ENCODE results near the gene PKD1.

The PKD1 gene

GRCh38 chr16:2161911-2162310 lies 26.2 kb upstream of the PKD1 start:
- TF ChIP-seq GATA3 (IDR thresholded peaks at IDR 0.05; ENCODE audit: low read depth, low read length): no peak
- no peak for TF ChIP-seq GATA2 (IDR thresholded peaks at IDR 0.05; ENCODE audit: low read depth, low read length)

DNA sequence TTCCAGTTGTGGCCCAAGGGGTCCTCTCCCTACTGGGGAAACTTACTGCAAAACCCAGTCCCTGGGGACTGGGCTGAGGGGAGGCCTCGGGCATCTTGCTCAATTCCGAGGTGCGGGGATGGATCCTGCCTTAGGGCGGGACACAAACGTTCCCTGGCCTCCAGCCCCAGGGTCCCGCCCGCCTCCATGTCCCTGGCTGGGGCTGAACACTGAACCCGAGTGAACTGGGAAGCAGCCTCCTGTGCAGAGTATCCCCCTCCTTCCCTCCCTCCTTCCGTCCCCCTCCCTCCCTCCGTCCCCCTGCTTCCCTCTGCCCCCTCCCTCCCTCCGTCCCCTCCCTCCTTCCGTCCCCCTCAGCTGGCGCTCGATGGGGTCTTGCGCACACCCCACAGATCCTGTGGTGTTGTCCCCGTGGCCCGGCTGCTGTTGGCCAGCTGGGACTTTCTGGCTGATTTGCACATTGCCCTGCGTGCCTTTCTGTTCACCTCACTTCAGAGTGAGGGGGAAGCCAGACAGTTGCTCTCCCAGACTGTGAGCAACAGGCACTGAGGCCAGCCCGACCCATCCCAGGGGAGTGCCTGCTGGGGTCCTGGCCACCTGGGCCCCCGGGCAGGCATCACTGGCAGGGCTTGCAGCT lies 25.3 kb upstream of the PKD1 start:
- TF ChIP-seq GATA3 (IDR thresholded peaks at IDR 0.05; ENCODE audit: low read depth, low read length) (no peak), GATA2 (IDR thresholded peaks at IDR 0.05; ENCODE audit: low read depth, low read length) (no peak)

- no peak for TF ChIP-seq GATA3 (IDR thresholded peaks at IDR 0.05; ENCODE audit: low read depth, low read length)
- TF ChIP-seq GATA2 (IDR thresholded peaks at IDR 0.05; ENCODE audit: low read depth, low read length): no peak
These were observed 23.6 kb upstream of the PKD1 start for GRCh38 chr16:2159175-2159838.

GRCh38 chr16:2158262-2158638 lies 22.6 kb upstream of the PKD1 start:
- TF ChIP-seq GATA3 (IDR thresholded peaks at IDR 0.05; ENCODE audit: low read depth, low read length) (no peak), GATA2 (IDR thresholded peaks at IDR 0.05; ENCODE audit: low read depth, low read length) (no peak)

GRCh38 chr16:2157480-2158261 lies 22.0 kb upstream of the PKD1 start:
- TF ChIP-seq GATA2 (IDR thresholded peaks at IDR 0.05; ENCODE audit: low read depth, low read length) (no peak), GATA3 (IDR thresholded peaks at IDR 0.05; ENCODE audit: low read depth, low read length) (no peak)

DNA sequence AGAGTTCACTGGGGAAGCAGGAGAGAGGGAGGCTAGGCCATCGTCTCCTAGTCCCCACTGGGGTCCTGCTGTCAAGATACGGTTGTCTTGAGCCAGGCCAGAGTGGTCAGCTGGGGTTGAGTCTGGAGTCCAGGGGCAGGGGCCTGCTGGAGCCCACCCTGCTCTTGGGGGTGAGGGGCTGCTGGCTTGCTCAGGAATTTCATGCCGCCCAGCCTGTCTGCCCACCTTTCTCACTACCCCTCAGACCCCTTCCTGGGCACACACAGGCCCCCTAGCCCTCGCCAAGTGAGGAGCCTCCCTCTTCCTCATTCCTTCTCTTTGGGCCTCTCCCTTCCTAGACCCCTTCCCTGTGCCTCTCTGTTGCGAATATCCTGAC lies 21.1 kb upstream of the PKD1 start:
- TF ChIP-seq GATA2 (IDR thresholded peaks at IDR 0.05; ENCODE audit: low read depth, low read length): no peak
- no peak for TF ChIP-seq GATA3 (IDR thresholded peaks at IDR 0.05; ENCODE audit: low read depth, low read length)

DNA sequence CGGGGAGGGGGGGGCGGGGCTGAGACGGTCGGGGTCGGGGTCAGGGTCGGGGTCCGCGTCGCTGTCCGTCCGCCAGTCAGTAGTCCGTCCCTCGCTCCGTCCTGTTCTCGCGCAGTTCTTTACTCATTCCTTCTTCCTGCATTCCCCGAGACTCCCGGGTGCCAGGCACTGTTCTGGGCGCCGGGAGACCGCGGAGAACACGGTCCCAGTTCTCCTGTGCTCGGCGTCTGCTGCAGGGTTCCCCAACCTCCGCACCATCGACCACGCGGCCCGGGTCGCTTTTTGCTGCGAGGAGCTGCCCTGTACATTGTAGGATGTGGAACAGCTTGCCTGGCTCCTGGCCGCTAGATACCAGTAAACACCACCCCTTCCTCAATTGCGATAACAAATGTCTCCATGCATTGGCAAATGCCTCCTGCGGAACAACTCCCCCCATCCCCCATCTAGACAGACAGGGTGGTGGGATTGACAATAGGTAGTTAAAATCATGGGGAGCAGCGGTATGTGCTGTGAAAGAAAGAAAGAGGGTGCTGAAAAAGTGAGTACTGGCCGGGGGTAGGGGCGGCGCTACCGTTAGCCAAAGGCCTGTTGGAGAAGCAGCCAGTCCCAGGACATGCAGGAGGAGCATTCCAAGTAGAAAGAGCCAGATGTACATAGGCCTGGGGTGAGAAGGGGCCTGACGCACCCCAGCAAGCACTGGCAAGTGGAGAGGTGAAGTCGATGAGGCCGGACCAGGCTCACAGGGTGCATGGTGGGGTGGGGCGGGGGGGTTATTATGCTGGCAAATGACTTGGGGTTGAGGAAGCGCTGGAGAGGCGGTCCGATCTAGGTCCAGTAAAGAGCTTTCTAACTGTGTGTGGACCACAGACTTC lies 20.5 kb upstream of the PKD1 start:
- TF ChIP-seq GATA2 (IDR thresholded peaks at IDR 0.05; ENCODE audit: low read depth, low read length) (no peak), GATA3 (IDR thresholded peaks at IDR 0.05; ENCODE audit: low read depth, low read length) (no peak)

GRCh38 chr16:2155091-2155950 lies 19.6 kb upstream of the PKD1 start, which contains the start of gene TRAF7:
Gene TRAF7, plus strand, starts transcription at chr16:2155782. Its CDS starts 8,139 bp downstream, at chr16:2163921.
- TF ChIP-seq GATA3 (IDR thresholded peaks at IDR 0.05; ENCODE audit: low read depth, low read length) (no peak), GATA2 (IDR thresholded peaks at IDR 0.05; ENCODE audit: low read depth, low read length) (no peak)

DNA sequence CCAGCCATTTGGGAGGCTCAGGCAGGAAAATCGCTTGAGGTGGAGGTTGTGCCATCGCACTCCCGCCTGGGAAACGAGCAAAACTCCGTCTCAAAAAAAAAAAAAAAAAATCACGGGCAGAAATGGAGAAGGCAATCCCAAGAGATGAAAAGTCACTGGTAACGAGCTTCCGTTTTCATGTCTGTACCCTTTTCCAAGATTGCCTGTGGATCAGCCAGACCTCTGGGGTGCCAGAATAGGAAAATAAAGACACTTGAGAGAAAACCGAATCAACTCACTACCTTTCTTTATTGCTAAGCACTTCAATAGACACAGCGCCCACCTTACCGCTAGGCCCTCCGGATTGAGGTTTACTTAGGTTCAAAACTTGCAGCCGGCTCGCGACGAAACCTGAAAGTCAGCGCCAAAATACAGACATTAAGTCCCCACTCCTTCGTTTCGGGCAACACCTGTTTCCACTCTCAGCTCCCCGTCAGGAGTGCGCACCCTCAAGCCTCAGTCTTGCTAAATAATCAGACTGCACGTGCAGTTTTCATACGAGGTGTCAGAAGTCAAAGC lies 18.9 kb upstream of the PKD1 start:
- TF ChIP-seq GATA2 (IDR thresholded peaks at IDR 0.05; ENCODE audit: low read depth, low read length) (no peak), GATA3 (IDR thresholded peaks at IDR 0.05; ENCODE audit: low read depth, low read length) (no peak)

GRCh38 chr16:2152695-2153506 lies 17.2 kb upstream of the PKD1 start:
- no peak for TF ChIP-seq GATA2 (IDR thresholded peaks at IDR 0.05; ENCODE audit: low read depth, low read length)
- no peak for TF ChIP-seq GATA3 (IDR thresholded peaks at IDR 0.05; ENCODE audit: low read depth, low read length)

DNA sequence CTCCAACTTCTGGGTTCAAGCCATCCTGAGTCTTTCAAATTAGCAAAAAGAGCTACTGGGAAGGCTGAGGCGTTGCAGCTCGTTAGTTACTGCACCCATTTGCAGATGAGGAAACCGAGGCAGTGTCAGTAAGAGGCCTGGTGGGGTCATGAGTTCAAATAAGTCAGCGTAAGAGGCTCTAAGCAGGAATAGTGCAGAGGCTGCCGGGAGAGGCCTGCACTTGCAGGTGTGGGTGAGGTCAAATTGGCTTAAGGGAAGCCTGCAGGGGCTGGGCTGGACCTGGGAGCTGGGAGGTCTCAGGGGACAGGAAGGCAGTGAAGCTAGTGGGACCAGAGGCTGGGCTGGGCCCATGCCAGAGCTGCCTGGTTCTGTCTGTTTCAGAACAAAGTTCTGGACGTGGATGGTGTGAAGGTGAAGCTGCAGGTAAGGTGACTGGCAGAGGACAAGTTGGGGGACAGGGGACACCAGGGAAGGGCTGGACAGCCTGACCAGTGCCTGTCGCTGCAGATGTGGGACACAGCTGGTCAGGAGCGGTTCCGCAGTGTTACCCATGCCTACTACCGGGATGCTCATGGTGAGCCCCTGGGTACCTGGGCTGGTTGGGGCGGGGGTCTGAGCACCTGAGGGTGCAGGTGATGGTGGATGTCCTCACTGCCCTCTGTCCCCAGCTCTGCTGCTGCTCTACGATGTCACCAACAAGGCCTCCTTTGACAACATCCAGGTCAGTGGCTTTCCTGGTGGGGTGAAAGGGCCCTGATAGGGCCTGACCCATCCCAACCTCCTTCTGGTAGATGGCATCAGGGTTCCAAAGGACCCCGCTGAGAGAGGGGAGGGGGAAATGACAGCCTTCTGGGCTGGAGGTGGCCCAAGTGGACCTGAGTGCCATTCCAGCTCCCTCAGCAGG lies 15.7 kb upstream of the PKD1 start:
- TF ChIP-seq GATA3 (IDR thresholded peaks at IDR 0.05; ENCODE audit: low read depth, low read length) (no peak), GATA2 (IDR thresholded peaks at IDR 0.05; ENCODE audit: low read depth, low read length) (no peak)
